SU-DHL-6 (cell line): Measurements from ENCODE around the gene BRD3OS.

Experiments used
- EZH2phosphoT487 ChIP-seq: fragments of 200-600 bp; sonication (generic), shearing (Covaris generic); conservative IDR thresholded peaks from 2 replicates; pipeline ENCODE4 v1.6.1; 2018; ENCODE audit warnings: mild to moderate bottlenecking, antibody characterized with exemption, low read length, moderate library complexity, mixed read lengths
- TF ChIP-seq, protein P1 (sequence below): fragments of 200-600 bp; sonication (generic); IDR thresholded peaks from one replicate; pipeline ENCODE4 v1.5.1; 2017; ENCODE audit warnings: antibody characterized with exemption, mild to moderate bottlenecking, low read length, moderate library complexity; ENCODE audit not compliant: insufficient read depth, poor library complexity, severe bottlenecking

GRCh38 chr9:134032456-134033222, 7.4 kb downstream of the BRD3OS start:
- TF ChIP-seq, protein P1, sequence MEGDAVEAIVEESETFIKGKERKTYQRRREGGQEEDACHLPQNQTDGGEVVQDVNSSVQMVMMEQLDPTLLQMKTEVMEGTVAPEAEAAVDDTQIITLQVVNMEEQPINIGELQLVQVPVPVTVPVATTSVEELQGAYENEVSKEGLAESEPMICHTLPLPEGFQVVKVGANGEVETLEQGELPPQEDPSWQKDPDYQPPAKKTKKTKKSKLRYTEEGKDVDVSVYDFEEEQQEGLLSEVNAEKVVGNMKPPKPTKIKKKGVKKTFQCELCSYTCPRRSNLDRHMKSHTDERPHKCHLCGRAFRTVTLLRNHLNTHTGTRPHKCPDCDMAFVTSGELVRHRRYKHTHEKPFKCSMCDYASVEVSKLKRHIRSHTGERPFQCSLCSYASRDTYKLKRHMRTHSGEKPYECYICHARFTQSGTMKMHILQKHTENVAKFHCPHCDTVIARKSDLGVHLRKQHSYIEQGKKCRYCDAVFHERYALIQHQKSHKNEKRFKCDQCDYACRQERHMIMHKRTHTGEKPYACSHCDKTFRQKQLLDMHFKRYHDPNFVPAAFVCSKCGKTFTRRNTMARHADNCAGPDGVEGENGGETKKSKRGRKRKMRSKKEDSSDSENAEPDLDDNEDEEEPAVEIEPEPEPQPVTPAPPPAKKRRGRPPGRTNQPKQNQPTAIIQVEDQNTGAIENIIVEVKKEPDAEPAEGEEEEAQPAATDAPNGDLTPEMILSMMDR: no peak
- TF ChIP-seq EZH2phosphoT487: no peak
